DOHH2 (cell line): ENCODE results near the gene LRRC8D.

ENCODE experiments used
- EZH2phosphoT487 ChIP-seq: fragments of 200-600 bp; sonication (generic); IDR thresholded peaks from 2 replicates; pipeline ENCODE4 v1.6.1; 2017; ENCODE audit warnings: borderline replicate concordance, mild to moderate bottlenecking, antibody characterized with exemption, low read length, moderate library complexity, mixed read lengths
- TF ChIP-seq, protein P1 (sequence below): fragments of 200-600 bp; sonication (generic); IDR thresholded peaks from one replicate; pipeline ENCODE4 v1.5.1; 2014; ENCODE audit warnings: antibody characterized with exemption, mild to moderate bottlenecking, low read depth, low read length; ENCODE audit not compliant: poor library complexity, severe bottlenecking

DNA sequence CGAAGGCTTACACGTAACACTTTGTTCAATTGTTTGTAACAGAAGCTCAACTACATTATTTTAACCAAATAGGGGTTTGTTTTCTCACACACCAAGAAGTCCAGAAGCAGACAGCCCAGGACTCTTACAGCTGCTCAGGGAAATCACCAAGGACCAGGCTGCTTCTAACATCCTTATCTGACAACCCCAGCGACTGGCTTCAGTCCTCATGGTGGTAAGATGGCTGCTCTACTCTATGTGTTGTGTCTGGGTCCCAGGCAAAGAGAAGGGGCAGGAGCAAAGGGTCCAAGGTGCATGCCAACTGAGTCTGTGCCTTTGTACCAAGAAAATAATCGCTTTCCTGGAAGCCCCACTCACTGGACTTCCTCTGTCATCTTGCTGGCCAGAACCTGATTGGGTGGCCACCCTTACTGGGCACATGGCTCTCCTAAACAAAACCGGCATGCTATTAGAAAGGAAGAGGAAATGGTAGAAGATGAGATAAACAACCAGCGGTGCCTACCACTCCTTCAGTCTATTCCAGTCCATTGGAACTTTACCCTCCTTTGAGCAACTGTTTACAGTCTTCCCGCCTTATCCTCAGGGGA lies 34.1 kb upstream of the LRRC8D start:
- TF ChIP-seq, protein P1, sequence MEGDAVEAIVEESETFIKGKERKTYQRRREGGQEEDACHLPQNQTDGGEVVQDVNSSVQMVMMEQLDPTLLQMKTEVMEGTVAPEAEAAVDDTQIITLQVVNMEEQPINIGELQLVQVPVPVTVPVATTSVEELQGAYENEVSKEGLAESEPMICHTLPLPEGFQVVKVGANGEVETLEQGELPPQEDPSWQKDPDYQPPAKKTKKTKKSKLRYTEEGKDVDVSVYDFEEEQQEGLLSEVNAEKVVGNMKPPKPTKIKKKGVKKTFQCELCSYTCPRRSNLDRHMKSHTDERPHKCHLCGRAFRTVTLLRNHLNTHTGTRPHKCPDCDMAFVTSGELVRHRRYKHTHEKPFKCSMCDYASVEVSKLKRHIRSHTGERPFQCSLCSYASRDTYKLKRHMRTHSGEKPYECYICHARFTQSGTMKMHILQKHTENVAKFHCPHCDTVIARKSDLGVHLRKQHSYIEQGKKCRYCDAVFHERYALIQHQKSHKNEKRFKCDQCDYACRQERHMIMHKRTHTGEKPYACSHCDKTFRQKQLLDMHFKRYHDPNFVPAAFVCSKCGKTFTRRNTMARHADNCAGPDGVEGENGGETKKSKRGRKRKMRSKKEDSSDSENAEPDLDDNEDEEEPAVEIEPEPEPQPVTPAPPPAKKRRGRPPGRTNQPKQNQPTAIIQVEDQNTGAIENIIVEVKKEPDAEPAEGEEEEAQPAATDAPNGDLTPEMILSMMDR, result no peak
- TF ChIP-seq EZH2phosphoT487, result no peak
